HG02973 (cell line): ENCODE results near the gene FAM117B.
"Not testable (repeated sequence)": the region's sequence is repeated elsewhere in the genome, so short reads cannot be mapped to it uniquely, and the experiment has no call there.

Experiments
- ATAC-seq: cut with Tn5 transposase; IDR thresholded peaks from one replicate; pipeline ENCODE4 v1.9.1; 2021; ENCODE audit warnings: moderate library complexity; ENCODE audit not compliant: unreplicated experiment

Gene FAM117B

GRCh38 chr2:202807431-202808138, 172.8 kb downstream of the FAM117B start:
- not testable (repeated sequence) for ATAC-seq

- no peak for ATAC-seq
These were observed 174.0 kb downstream of the FAM117B start for GRCh38 chr2:202808754-202809153.

GRCh38 chr2:202813387-202813786, 178.6 kb downstream of the FAM117B start:
- ATAC-seq: no peak

GRCh38 chr2:202814226-202814625, 179.5 kb downstream of the FAM117B start:
- ATAC-seq: no peak

- ATAC-seq: no peak
These were observed 181.0 kb downstream of the FAM117B start for GRCh38 chr2:202815548-202816360.

GRCh38 chr2:202817771-202818170, 183.0 kb downstream of the FAM117B start:
- ATAC-seq: no peak

GRCh38 chr2:202818321-202818720, 183.6 kb downstream of the FAM117B start:
- ATAC-seq: no peak
